ENCODE data around the gene SCAANT1.

The SCAANT1 gene

GRCh38 chr3:63896332-63897030 lies 15.7 kb downstream of the SCAANT1 start:
- DNase-seq: no peak

DNA sequence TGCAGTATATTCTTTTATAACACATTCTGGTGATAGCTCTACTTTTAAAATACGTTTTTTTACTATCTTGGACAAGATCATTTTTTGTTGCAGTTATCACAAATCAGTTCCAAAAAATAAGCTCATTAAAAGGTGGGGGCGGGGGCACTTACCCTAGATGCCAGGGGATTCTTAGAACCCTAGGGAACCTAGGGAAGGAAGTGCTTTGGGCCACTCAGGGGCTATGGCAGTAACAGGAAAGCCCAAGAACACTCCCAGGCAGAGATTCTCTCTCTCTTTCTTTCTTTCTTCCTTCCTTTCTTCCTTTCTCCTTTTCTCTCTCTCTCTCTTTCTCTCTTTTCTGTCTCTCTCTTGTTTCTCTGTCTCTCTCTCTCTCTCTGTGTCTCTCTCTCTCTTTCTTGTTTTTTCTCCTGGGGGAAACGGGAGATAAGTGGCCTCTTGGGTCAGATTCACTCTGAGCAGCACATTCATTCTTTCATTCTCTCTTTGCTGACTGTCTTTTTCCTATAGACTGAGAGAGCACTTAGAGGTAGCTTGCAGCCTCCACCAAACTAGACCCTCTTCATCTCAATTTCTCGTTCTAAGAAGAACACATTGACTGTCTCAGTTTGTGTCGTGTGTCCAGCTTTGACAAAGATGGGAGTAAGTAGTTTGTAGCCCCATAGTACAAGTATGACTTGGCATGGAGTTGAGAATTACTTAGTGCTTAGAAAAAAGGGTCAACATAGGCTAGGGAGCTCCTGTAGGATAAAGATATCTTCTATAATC lies 16.6 kb downstream of the SCAANT1 start:
- DNase-seq: no peak

DNA sequence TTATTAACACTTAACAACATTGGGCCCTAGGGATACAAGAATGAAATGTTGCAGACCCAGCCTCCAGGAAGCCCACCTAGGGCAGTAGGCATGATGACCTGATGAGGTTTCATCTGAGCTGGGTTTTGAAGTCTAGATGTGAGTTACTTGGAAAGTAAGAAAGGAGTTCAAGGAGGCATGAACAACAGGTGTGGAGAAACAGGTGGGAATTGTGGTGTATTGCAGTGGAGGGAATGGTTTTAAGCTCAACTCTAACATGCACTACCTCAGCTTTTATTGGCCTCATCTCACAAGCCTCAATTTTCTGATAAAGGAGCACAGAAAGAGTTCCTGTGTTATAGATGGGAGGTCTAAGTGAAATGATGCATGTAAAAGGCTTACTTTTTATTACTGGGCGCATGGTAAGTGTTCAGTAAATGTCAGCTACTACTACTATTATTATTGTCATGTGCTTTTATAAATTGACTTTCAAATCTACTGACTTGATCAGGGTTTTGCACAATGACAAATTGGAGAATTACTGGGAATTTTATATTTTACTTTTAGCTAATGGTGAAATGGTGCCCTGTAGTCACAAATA lies 19.3 kb downstream of the SCAANT1 start:
- DNase-seq: no peak

DNA sequence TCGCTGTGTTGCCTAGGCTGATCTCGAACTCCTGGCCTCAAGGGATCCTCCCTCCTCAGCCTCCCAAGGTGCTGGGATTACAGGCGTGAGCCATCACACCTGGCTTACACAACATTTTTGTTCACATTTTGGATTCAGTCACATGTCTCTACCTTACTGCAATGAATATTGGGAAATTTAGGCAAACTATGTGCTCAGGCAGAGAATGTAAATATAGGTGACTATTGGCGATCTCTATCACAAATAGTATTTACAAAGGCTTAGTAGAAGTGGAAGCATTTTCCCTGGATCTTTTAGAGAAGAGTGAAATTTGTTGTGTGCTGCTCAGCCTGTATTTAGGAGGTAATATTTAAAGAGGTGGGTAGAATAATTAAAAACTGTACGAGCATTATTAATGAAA lies 20.7 kb downstream of the SCAANT1 start:
- DNase-seq: no peak

DNA sequence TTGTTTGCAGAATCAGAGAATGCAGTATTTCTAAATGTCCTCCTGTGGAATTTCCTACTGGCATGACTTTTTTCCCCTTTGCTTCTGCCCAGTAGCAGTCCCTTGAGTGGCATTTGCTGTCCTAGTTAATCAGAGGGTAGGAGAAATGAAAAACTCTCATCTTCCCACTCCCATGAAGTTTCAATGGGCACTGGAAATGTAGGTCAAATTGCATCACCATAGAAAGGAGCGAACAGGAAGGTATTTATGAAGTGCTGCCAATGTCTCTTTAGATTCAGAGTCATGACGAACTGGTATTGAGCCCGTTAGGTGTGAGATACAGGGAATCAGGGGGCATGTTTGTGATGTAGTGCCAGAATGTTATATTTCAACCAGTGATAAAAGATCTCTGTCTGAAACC lies 25.3 kb downstream of the SCAANT1 start:
- no peak for DNase-seq

DNA sequence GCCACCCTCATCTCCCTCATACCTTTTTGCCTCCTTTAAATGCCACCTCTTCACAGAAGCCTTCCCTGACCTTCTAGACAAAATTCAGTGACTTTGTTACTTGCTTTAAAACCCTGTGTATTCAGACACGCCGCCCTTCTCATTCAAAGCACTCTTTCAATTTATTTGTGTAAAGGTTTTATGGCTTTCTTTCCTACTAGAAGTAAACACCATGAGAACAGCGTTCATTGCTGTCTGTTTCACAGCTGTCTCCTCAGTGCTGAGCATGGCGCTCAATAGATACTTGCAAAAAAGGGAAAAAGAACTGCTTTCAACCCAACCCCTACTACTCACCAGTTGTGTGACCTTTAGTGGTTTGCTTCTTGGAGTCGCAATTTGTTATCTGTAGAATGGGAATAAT lies 31.5 kb downstream of the SCAANT1 start:
- DNase-seq: no peak

DNA sequence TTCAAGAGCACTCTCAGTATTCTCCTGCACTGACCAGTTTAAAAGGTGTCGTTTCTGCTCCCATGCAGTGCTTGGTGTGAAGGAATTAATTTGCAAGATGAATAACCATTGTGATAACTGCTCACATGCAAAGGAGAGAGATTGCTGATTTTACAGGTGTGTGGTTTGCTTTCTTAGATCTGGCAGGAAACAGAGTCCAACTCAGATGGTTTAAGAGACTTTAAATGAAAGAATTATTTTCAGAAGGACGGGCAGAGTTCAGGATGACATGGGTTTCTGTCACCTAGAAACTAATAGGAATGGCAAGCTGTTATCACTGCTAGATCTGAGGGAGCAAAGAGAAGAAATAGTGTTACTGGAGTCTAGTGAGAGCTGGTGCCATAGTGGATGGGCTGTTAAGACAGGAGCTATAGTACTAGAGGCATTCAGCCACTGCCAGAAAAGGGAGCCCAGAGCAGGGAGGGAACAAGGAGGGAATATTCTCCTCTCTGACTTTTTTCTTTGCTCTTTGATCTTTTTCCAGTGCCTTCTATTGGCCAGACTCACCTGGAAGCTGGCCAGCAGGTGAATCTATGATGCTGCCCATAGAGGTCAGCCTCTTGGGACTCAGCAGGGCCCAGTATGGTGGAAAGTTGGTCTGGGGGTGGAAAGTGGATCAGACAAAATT lies 33.7 kb downstream of the SCAANT1 start:
- peak; percentile 10 for DNase-seq

DNA sequence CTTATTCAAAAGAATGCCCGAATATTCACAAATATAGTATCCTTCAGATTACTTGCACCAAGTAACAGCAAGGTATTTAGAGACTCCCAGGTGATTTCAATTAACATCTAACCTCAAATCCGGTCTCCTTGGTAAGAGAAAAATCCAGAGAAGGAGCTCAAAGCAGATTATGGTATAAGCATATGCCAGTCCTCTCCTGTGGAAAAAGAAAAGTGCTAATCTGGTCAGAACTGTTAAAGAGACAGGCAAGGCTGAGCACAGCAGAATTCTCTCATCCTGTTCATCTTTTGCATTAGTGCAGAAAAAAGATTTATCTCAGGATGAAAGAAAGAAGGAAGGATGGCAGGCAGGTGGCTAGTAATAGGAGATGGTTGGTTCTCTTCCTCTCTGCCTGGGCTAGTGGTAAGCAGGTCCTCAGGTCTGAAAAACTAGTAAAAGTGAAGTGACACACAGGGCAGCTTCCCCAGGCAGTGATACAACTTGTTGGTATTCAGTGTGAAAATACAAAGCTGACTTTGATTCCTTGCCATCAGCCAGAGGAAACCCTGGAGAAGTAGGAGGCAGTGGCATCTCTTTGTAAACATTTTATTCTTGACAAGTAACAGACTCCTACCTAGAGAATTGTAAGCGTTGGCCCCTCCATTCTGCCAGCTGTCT lies 34.3 kb downstream of the SCAANT1 start:
- no peak for DNase-seq

DNA sequence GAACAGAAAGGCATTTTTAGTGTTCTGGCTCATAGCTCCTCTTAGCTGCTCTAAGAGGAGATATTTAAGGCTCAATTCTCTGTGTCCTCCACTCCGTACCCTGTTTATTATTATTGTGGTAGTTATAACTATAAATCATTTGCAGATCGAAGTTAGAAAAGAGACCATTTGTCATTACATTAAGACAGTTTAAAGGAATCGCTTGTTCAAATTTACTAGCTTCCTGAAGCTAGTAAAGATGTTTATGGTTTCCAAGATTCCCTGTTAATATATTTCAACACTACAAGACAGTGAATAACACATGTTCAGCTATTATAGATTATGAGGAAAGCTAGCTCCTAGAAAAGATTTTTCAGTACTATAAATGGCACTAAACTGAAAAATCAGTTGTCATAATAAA lies 35.9 kb downstream of the SCAANT1 start:
- no peak for DNase-seq

DNA sequence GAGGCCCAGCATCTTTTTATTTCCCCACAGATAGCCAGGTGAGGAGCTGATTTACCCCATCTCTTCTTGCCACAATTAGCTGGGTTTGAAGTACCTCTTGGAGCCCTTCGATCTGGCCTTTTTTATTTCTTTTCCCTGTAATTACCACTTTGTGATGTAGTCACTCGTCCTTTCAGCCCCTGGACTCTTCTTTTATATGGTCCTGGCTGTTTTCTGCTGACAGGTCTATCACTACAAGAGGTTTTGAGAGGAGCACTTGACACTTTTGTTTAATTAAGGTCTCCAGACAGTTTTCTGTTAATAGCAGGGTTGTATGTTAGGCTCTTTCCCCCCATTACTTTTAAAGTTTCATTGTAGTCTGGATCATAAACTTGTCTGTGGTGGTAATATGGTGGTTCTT lies 36.7 kb downstream of the SCAANT1 start:
- DNase-seq: no peak

- no peak for DNase-seq
Observed at GRCh38 chr3:63874769-63875168, 37.4 kb downstream of the SCAANT1 start.

DNA sequence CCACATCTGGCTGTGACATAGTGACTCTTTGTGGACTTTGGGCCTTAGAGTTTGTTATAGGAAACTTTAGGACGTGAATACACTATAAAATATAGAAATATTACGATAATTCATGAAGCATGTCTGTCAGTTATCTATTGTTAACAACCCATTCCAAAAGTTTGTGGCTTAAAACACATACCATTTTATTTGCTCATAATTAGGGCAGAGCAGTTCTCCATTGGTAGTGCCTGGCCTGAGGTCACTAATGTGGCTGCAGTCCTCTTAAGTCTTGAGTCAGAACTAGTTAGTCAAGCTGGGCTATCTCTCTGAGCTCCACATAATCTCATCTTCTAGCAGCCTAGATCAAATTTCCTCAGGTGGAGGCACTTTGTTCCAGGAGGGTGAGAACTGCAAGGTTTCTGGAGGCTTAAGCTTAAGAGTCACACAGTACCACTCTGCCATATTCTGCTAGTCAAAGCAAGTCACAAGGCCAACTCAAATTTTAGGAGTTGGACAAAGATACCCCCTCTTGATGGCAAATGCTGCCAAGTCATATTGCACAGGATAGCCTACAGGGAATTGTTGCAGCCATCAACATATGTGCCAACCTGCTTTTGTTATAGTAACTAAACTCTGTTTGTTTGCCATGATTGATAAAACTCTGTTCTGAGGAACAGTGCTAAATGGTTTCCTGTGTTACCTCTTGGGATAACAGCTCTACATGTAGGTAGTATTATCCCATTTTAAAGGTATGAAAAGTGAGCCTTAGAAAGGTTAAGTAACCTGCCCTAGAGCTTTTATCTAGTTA lies 39.9 kb downstream of the SCAANT1 start:
- peak; percentile 0 for DNase-seq

DNA sequence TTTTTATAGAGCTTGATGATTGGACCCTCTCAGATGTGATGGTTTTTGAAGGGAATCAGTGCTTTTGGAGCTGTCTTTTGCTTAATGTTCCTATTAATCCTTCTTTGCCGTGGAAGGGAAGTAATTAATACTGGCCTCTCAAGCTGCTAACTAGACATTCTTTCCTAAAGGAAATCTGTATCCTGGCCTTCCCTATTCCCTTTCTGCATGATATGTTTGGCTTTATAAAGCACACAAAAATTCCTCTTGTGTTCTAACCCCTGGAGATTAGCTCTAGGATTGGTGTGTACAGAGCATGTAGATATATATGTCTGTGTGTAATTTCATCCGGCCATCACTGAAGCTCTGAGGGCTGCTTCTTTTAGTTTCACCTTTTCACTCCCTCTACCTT lies 41.6 kb downstream of the SCAANT1 start:
- no peak for DNase-seq

DNA sequence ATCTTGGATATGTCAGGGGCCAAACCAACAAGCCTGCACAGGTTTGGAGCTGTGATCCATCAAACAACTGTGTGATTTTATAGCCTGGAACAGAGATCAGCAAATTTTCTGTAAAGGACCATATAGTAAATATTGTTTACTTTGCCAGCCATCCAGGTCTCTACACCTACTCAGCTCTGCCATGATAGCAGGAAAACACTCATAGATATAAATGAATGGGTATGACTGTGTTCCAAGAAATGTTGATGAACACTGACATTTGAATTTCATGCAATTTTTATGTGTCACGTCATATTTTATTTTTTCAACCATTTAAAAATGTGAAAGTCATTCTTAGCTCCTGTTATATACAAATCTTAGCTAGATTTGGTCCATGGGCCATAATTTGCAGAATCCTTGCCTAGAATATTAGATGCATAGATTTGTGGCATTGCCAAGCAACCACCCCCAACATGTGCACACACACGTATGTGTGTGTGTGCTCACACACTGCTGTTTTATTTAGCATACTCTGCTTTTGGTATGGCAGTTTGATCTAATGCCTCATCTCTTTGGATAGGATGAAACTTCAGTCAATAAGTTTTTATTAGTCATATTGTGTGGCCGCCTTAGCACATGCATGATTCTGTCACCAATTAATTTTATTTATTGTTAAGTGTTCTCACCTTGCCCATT lies 42.1 kb downstream of the SCAANT1 start:
- no peak for DNase-seq

GRCh38 chr3:63867225-63867624 lies 45.0 kb downstream of the SCAANT1 start:
- DNase-seq: no peak

- DNase-seq: no peak
Observed at GRCh38 chr3:63864965-63865327, 47.2 kb downstream of the SCAANT1 start.

DNA sequence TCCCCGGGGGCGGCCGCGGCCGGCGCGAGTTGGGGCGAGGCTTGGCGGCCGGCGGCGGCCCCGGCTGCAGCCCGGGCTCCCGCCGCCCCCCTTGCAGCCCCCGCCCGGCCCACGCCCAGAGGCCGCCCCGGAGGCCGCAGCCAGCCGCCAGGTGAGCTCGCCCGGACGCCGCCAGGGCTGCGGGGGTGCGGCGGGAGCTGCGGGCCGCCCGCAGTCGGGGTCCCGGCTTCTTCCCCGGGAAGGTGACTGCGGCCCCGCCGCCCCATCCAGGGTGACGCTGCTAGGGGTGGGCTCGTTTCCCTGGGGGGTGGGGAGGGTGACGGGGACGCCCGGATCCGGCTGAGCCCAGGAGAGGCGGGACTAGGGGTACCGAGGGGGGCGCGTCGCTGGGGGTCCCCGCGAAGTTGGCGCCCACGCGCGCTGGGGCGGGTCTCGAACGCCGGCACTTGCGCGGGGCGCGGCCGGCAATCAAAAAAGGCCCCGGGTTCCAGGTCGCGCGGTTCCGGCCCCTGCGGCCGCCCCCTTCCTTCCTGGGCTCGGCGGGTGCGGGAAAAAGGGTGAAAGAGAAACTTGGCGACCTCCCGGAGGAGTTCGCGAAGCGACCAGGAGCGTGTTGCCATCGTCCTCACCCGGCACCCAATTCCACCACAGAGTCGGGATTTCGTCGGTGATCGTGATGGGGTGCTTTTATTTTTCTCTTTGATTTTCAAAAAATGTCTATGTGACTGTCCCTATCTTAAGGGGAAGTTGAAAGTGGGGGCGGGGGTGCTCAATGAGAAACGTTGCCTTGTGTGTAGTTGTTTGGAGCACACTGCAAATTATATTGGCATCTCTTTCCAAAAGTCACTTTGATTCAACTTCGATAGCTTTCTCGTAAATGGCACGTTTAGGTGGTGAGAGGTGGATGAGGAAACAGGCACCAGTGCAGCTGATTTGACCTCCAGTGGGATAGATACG lies 47.9 kb downstream of the SCAANT1 start:
- peak; percentile 59 for DNase-seq

DNA sequence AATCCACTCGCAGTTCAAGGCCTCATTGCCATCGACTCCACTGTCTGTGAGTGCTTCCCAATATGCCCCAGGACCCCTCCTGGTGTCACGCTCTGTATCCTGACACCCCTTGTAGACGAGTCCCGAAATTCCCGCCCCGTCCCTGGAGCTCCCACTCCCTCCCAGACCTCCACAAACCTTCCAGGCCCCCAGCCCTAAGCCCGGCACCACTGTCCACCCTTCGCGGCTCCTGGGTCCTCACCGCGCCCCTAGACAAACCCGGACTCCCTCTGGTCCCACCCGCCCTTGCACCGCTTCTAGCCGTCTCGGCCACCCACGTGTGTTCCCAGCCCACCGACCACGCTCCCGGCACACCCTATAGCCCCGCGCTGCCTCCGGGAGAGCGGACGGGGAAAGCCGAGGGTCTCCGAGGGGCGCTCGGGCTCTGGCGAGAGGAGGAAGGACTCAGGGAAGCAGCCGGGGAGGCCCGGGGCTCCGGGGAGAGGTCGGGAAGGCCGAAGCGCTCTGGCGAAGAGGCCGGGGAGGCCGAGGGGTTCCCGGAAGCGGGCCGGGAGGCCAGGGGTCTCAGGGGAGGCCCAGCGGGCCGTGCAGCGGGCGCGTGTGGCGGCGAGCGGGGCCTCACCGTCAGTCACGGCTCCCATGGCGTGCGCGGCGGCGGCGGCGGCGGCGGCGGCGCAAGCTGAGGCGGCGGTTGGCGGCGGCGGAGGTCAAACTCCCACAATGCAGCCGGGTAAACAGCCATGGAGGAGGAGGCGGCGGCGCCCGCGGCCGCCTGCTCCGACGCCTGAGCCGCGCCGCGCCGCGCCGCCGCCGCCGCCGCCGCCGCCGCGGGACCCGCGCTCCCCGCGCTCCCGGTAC lies 48.8 kb downstream of the SCAANT1 start, which contains the start of the genes ATXN7 and THOC7:
Gene ATXN7, plus strand, starts transcription at position 718 of the 858 bp plus-strand sequence. CDS start 48,732 bp downstream, outside the sequence.
Gene THOC7, minus strand, starts transcription at position 656 of the 858 bp plus-strand sequence. Its CDS starts 15 bp downstream, at position 641.
- DNase-seq: peak; percentile 62

- DNase-seq: peak; percentile 20
Observed at GRCh38 chr3:63862804-63863149, 49.4 kb downstream of the SCAANT1 start.
